ENCODE results near the gene IL10. TPM values are rescaled to one million over a fixed set of nuclear protein-coding genes. Genes with fewer than 3 reads are reported as not detected.
A peak's percentile ranks its signal among the peaks of the same experiment; 100 is the strongest.

The IL10 gene
- total RNA-seq, 4 donors from 2014 or later: 10.9 to 34.4 (median 28.7) TPM

GRCh38 chr1:206808615-206809014, 36.3 kb upstream of the IL10 start:
- DNase-seq (ENCODE audit: low spot score) (no peak), ATAC-seq (ENCODE audit: low FRiP score) (no peak)
- TF ChIP-seq CTCF (IDR thresholded peaks at IDR 0.05): no peak

GRCh38 chr1:206805357-206805756, 33.1 kb upstream of the IL10 start:
- no peak for DNase-seq (ENCODE audit: low spot score)
- no peak for ATAC-seq (ENCODE audit: low FRiP score)
- no peak for TF ChIP-seq CTCF (IDR thresholded peaks at IDR 0.05)

- ATAC-seq (ENCODE audit: low FRiP score): no peak
- TF ChIP-seq CTCF (IDR thresholded peaks at IDR 0.05): no peak
- DNase-seq (ENCODE audit: low spot score): no peak
These were observed 32.0 kb upstream of the IL10 start for GRCh38 chr1:206804156-206804737.

- no peak for TF ChIP-seq CTCF (IDR thresholded peaks at IDR 0.05)
- DNase-seq (ENCODE audit: low spot score) (no peak), ATAC-seq (ENCODE audit: low FRiP score) (no peak)
These were observed 31.0 kb upstream of the IL10 start for GRCh38 chr1:206803221-206803730.

GRCh38 chr1:206802401-206802800, 30.1 kb upstream of the IL10 start:
- ATAC-seq (ENCODE audit: low FRiP score): no peak
- TF ChIP-seq CTCF (IDR thresholded peaks at IDR 0.05): no peak
- DNase-seq (ENCODE audit: low spot score): no peak

GRCh38 chr1:206801467-206801866, 29.2 kb upstream of the IL10 start:
- TF ChIP-seq CTCF (IDR thresholded peaks at IDR 0.05): no peak
- no peak for DNase-seq (ENCODE audit: low spot score)
- ATAC-seq (ENCODE audit: low FRiP score): no peak

- ATAC-seq (ENCODE audit: low FRiP score) (peak; percentile 4), DNase-seq (ENCODE audit: low spot score) (no peak)
- no peak for TF ChIP-seq CTCF (IDR thresholded peaks at IDR 0.05)
These were observed 28.6 kb upstream of the IL10 start for GRCh38 chr1:206800891-206801290.
